DMS153 (cell line): ENCODE data around the gene MAPK12.

Experiments used
- DNase-seq: peaks from one replicate; lab custom pipeline; 2025; lab: John Stamatoyannopoulos, UW

The MAPK12 gene

DNA sequence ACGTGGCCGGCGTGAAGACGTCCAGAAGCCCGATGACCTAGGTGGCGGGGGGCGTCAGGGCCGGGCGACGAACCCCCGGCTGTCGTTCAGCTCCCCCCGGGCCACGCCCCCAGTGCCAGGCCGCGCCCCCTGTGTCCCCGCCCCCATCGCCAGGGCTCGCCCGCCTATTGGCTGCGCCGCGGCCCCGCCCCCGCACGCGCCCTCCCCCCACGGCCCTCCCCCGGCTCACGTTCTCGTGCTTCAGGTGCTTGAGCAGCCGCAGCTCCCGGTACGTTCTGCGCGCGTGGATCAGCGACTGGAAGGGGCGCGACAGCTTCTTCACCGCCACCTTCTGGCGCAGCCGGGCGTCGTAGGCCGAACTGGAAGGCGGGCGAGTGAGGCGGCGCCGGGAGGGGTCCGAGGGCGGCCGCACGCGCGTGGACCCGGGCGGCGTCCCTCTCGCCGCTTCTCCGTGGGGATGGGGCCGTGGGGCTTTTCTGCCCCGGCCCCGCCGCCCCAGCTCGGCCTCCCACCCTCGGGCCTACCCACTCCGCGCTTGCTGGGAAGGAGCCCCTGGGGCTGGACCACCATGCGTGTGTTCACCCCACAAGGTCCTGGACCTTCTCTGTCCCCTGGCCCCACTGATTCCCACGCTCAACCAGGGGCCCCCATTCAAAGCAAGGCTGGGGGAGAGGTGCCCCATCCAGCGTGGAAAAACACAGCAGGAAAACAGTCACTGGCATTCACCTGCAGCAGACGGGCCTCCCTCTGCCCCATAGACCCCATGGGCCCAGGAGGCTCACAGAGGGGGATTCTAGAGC is 6.3 kb upstream of the MAPK12 start:
- no peak for DNase-seq

DNA sequence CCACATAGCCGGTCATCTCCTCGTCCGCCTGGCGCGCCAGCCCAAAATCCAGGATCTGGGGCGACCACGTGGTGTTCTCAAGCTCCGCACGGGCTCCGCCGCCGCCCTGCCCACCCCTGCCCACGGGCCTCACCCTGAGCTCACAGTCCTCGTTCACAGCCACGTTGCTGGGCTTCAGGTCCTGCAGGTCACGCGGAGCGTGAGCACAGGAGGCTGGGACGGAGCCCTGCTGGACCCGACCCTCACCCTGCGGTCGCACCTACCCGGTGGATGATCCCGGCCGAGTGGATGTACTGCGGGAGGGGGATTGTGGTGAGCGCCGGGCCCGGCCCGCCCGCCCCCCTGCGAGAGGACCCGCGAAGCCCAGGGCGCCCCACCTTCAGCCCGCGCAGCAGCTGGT is 5.5 kb upstream of the MAPK12 start:
- no peak for DNase-seq

DNA sequence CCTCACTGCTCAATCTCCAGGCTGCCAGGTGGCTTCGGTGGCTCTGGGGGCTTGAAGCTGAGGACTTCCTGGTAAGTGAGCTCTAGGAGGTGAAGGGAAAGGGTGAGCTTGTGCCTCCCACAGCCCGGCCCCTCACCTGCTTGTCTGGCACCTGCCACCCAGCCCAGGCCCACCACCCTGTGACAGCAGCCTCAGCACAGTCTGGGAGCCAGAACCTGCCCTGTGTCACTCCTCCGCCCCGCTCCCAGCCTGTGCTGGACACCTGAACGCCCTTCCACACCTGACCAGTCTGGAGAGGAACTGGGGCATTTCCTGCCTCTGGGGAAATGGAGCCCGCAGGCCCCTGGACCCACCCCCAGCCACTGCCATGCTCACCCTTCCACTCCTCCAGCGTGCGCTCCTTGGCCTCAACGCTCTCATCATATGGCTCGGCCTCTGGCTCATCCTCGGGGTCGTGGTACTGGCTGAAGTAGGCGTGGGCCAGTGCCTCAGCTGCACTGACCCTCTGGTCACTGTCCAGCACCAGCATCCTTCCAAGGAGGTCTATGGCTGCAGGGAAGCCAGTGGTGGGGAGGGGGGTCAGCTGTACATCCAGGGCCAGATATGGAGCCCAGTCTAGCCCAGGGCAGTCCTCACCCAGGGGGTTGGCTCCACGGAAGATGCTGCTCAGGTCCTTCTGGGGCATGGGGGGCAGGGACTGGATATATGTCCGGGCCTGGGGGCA is 3.6 kb upstream of the MAPK12 start:
- no peak for DNase-seq

DNA sequence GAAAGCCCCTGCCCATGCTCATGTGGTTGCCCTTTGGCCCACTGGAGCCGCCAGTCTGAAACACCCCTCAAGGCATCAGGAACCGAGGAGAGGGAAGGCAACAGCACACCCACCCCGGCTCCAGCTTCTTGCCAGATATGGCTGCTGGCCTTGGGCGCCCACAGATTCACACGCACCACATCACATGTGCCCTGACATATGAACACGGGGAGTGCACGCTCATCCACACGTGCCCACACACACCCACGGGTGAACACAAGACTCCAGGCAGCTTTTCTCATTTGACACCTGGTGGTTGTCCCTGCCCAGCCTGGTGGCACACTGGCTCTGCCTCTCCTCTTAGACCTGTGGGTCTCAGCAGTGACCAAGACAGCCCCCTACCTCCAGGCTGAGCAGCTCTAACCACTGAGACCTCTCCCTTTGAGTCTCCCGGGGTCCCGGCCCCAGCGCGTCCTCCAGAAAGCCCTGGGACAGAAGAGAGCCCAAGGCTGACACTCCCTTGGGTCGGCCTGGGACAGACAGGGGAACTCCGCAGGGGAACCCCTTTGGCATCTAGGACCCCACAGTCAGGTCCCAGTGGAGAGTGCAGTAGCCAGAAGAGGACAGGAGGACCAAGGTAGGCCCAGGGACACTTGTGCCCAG is 2.7 kb upstream of the MAPK12 start:
- DNase-seq, result no peak

DNA sequence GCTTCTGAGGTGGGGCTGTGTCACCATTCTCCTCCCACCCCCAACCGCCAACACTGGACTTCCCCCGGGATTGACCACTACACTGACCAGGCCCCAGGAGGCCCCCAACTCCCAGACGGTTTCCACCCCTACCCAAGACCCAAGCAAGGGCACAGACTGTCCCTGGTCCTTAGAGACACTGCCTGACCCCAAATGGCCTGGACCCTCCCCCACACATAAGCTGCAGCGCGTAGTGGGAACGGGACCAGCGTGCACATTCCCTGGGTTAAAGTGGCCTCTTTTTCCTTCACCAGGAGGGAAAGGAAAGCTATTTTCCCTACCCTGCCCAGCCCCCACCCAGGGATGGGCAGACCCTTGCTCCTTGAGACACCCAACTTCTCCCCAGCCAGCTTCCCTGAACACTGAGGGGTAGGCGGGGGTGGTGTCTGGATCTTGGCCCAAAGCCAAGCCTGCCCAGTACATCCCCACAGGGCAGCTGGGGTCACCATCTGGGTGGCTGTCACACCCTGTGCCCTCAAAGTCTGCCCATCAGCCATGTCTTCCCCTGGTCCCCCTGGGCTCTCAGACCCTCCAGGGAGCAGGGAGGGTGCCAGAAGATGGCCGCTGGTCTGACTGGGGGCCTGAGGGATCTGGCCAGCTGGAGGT is 1.6 kb upstream of the MAPK12 start:
- DNase-seq, result no peak

DNA sequence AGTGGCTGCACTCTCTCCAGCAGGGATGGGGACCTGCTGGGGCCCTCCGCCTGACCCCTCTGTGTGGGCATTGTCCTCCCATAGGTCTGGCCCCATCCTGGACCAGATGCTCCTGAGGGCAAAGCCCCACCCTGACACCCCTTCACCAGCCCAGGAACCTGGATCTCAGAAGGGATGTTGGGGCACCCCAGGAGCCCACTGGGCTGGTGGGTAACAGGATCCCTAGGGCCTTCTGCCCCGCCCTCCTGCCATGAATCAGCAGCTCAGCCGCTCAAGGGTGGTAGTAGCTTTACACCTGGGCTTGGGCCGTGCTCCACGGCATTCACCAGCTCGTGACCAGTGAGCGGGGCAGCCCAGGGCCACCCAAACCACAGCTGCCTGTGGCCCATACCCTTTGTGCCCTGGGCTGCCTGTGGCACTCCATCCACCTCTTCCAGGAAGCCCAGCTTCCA is 1.0 kb upstream of the MAPK12 start:
- DNase-seq, result no peak

DNA sequence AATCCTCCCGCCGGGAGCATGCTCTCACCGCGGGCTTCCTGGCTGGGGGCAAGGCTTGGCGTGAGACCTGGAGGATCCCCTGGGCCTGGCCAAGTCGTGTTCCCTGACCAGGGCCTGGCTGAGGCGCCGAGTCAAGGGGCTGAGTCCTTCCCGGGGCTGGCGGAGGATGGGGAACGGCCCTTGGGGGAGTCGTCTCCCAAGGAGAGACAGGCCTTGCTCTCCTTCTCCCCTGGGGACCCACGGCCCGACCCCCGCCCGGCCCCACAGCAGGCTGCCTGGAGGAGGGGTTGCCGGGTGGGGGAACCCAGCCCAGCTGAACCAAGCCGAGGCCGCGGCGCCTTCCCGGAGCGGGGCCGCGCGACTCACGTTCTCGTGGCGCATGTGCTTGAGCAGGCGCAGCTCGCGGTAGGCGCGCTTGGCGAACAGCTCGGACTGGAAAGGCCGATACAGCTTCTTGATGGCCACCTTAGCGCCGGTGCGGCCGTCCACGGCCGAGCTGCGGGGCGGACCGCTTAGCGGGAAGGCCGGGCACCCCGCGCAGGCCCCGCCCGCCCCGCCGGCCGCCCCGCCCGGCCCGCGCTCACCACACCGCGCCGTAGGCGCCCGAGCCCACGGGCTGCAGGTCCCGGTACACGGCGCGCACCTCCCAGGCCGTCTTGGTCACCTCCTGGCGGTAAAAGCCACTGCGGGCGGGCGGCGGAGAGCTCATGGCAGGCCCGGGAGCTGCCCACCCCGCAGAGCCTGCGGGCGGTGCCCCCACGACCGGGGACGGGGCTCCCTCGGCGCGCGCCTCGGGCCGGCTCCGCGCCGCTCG is 475 bp downstream of the MAPK12 start:
- no peak for DNase-seq

DNA sequence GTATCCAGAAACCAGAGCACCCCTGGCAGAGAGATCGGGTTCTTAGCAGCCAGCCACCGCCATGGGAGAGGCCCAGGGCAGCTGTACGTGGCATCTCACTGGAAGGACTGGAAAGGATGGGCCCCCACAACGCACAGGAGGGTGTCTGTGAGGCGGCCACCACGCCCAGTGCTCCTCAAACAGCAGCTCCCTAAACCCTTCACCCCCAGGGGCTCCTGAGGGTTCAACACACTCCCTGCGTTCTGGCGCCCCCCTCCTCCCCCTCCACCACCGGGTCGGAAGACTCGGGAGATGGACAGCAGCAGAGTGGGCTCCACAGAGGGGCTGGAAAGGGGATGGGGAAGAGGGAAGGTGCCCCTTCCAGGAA is 1.1 kb downstream of the MAPK12 start:
- no peak for DNase-seq

DNA sequence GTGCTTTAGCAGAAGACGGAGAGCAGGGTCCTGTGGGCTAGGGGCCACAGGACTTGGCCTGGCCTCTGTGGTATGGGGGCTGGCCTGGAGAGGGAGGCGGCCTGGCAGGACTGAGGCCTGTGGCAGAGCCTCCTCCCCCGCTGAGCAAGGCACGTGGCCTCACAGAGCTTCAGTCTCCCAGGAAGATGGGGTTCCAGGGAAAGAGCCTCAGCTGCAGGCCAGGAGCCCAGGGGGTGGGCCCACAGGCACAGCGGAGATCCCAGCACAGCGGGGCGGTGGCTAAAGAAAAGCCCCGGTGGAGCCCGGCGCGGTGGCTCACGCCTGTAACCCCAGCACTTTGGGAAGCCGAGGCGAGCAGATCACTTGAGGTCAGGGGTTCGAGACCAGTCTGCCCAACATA is 2.2 kb downstream of the MAPK12 start:
- DNase-seq, result no peak

DNA sequence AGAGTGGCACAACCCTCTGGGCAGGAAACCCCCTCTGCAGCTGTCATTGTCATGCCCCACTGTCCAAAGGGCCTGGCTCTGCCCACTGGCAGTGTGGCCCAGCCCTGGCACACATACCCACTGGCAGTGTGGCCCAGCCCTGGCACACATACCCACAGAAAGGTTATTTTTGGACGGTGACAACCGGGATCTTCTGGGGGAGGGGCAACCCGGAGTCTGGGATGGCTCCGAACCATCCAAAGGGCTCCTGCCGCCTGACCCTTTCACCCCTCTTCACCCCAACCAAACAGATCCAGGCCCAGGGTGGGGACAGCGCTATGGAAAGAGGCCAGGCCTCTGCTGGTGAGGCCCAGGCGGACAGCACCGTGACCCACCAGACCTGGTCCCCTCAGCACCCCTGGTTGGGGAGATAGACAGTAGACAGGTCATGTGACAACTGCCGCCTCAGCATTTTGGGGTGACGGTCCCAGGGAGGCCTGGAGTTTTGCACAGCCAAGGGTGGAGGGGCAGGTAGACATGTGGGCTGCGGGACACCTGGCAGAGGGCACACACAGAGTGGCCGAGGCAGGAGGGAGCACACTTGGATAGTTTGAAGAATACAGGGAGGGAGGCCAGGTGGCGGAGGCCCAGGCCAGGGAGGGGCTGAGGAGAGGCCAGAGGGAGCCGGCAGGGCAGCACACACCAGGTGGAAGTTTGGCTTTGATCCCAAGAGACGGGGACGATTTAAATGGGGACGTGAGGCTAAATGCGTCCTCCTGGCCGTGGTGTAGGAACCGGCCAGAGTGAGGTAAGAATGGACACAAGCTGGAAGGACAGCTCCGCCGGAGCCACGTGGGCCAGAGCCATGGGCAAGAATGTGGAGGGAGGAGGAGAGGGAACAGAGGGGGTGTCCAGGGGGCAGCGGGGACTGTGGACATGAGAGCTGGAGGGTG is 2.9 kb downstream of the MAPK12 start:
- no peak for DNase-seq

DNA sequence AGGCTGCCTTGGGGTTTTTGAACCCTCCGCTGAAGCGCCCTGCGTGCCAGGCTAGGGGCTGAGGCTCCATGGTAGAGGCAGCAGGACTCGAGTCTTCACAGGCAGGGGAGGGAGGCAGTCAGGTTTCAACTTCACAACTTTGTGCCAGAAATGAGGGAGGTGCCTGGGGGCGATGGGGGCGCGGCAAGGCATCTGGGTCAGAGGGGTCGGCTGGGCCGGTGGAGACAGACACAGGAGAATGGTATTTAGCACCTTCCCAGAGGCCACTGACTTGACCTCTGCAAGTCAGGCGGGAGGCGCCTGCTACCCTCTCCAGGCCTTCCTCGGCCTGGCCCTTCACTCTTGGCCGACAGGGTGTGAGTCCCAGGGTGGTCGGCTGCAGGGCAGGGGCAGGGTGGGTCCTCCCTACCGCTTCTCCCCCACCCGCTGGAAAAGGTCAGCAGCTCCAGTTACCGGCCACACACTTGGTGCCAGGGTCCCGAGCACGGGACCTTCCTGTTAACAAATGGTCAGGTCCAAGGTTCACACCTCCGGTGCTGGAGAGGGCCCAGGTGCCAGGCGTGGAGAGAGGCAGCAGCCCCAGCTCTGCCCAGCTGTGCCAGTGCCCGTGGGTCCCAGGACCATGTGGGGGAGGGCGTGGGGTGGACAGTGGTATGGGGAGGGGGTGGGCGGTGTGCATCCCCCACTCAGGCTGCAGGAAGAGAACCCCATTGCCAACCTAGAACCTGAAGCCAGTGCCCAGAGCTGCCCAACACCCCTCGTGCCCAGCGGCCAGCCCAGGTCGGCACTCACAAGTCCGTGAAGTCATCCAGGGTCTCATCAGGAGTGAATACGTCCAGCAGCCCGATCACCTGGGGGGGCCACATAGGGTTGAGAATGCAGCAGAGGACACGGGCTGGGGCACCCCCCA is 3.8 kb downstream of the MAPK12 start:
- no peak for DNase-seq

DNA sequence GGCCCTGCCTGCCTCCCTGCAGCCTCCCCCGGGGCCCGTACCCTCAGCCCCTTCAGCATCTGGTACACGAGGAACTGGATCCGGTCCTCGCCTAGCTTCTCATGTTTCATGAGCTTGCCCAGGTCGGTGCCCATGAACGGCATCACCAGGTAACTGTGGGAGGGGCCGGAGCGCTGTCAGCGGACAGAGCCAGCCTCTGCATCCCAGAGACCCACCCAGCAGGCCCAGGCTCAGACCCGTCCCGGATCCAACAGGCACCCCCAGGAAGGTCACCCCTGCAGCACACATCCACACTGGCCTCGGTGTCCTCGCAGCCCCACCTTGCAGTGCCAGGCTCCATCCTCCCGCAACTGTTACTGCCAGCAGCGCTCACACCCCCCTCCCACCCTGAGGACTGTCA is 4.4 kb downstream of the MAPK12 start:
- DNase-seq, result no peak

DNA sequence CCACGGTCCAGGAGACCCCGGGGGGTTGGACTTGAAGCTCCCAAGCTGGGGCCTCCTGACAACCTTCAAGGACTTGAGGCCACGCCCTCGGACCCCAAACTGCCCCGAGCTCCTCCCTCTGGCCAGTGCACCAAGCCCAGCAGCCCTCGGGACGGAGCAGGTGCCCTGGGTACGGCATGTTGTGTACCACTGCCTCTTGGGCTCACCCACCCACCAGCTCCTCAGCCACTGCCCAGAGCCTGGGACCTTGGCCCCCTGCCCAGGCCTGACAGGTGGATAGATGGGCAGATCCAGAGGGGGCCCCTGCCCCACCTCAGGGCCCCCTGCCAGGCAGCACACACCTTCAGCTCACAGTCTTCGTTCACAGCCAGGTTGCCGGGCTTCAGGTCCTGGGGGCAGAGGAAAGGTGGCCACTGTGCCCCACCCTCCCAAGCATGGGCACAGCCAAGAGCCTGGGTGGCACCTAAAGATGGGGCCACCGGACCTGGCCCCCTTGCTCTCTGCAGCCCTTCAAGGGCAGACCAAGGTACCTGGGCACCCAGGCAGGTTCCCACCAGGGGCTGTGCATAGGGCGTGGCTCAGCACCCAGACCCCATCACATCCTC is 5.1 kb downstream of the MAPK12 start:
- no peak for DNase-seq

DNA sequence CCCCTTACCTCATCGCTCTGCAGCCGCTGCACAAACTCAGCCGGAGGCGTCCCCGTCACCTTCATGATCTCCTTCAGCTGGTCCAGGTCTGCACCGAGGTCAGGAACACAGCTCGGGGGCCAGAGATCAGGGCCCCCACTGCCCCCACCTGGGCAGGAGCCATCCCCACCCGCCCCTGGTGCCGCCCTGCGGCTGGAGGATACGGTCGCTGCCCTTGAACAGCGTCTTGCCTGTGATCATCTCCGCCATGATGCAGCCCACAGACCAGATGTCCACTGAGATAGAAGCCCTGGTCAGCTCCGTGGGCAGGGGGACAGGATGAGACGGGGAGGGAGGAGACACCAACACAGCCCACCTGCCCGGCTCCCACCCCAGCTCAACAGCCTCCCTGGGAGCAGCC is 5.9 kb downstream of the MAPK12 start:
- DNase-seq, result no peak

DNA sequence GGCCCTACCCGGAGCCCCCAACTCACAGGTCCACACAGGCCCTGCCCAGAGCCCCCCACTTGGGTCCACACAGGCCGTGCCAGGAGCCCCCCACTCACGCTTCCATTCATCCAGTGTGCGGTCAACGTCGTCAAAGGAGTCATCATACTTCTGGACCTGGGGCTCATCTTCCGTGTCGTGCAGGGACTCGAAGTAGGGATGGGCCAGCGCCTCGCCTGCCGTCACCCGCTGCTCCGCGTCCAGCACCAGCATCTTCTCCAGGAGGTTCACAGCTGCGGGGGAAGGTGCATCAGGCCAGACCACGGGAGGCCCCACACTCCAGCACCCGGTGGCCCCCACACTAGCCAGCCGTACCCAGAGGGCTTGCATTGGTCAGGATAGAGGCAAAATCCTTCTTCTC is 6.4 kb downstream of the MAPK12 start:
- DNase-seq, result no peak

DNA sequence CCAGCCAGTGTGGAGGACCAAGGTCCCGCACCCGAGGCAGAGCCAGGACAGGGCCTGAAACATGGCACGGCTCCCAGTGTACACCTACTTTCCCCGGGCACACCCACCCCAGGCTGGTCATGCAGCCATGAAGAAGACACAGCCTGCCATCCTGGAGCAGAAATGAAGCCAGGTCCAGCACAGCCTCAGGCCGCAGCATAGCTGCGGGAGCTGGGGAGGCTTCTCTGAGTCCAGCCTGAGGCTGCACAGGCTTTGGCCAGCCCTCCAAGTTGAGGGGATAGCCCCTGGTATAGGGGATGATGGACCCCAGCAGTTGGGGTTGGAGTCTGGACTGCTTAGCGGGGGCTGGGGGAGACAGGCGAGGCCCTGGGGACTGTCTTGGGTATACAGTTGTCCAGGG is 7.5 kb downstream of the MAPK12 start:
- no peak for DNase-seq

DNA sequence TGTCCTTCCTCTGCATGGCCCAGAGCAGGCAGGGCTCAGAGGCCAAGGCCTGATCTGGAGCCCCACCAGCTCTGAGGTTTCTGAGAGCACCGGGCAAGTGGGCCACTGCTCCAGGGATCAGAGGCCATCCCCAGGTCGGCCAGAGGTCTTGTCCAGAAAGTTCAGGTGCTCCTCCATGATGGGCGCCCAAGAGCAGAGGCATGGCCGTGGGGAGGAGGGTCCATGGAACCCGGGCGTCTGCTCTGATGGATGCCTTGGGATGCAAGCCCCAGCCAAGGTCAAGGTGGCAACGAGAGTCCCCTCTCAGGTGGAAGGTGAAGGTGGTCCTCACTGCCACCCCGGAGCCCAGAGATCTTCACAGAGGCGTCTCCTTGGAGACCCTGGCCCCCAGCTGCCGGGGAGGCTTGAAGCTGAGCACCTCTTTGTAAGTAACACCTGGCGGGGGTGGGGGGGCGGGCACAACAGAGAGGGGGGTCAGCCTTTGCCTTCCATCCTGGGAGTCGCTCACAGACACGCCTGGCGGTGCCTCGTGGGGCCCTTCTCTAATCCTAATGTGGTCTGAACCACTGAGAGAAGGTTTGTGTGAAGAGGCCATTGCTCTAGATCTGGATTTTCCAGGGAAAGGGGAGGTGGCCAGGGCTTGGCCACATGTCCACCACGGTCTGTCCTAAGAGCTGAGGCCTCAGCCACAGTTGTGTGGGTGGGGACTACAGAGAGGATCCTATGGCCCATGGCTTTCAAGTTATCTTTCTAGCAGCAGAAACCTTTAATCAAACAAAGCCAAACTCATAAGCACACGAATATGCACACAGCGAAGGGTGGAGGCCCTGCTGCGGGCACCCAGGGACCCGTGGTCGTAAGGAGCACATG is 8.2 kb downstream of the MAPK12 start:
- no peak for DNase-seq
